Panc1 (cell line): ENCODE measurements around the gene FHAD1.

ENCODE experiments used
- CTCF ChIP-seq: fragments of 450-650 bp; IDR thresholded peaks from 2 replicates; pipeline ENCODE4 v1.5.1; 2017; ENCODE audit warnings: mild to moderate bottlenecking
- POLR2AphosphoS5 ChIP-seq: IDR thresholded peaks from 2 replicates; pipeline ENCODE4 v1.6.1; 2012; ENCODE audit warnings: mild to moderate bottlenecking, low read depth, low read length, moderate library complexity

- TF ChIP-seq POLR2AphosphoS5 (no peak), CTCF (no peak)
These were observed 15.3 kb upstream of the FHAD1 start for GRCh38 chr1:15231714-15232201.
